GM23338 (cell line): ENCODE data around the gene SETD1A.

Experiments
- CREB1 ChIP-seq: fragments of 250-450 bp; sonication (Bioruptor Pico); IDR thresholded peaks from 2 replicates; pipeline ENCODE4 v1.5.0; 2020; ENCODE audit warnings: low read depth, mild to moderate bottlenecking, moderate library complexity
- ETS1 ChIP-seq: IDR thresholded peaks from 2 replicates; pipeline ENCODE4 v1.6.1; 2016; ENCODE audit warnings: antibody characterized with exemption
- EZH2 ChIP-seq: fragments of 200-600 bp; sonication (generic); IDR thresholded peaks from one replicate; pipeline ENCODE4 v1.8.0; 2017; ENCODE audit warnings: antibody characterized with exemption, mild to moderate bottlenecking, low read depth; ENCODE audit not compliant: unreplicated experiment
- EZH2phosphoT487 ChIP-seq: fragments of 200-600 bp; sonication (generic); IDR thresholded peaks from one replicate; pipeline ENCODE4 v1.8.1; 2018; ENCODE audit warnings: antibody characterized with exemption; ENCODE audit not compliant: unreplicated experiment
- JUNB ChIP-seq: IDR thresholded peaks from one replicate; pipeline ENCODE4 v1.6.1; 2016; ENCODE audit warnings: antibody characterized with exemption; ENCODE audit not compliant: unreplicated experiment
- NANOG ChIP-seq: IDR thresholded peaks from 2 replicates; pipeline ENCODE4 v1.6.1; 2016; ENCODE audit warnings: antibody characterized with exemption, borderline replicate concordance
- POLR2AphosphoS5 ChIP-seq: IDR thresholded peaks from 2 replicates; pipeline ENCODE4 v1.6.1; 2016; ENCODE audit warnings: antibody characterized with exemption, low read depth
- ZNF114 ChIP-seq: fragments of 250-450 bp; sonication (Bioruptor Pico); IDR thresholded peaks from 2 replicates; pipeline ENCODE4 v1.5.0; 2020; ENCODE audit warnings: mild to moderate bottlenecking, moderate library complexity
- TF ChIP-seq, protein P1 (sequence below), 2 experiments: fragments of 200-600 bp in 1 of 2; sonication (generic) in 1 of 2; conservative IDR thresholded peaks; 2 replicates each; pipeline versions ENCODE4 v1.5.1 to v1.6.1; 2016 to 2017; ENCODE audit warnings: antibody characterized with exemption in 2 of 2, low read depth in 2 of 2, mild to moderate bottlenecking in 2 of 2, moderate library complexity in 1 of 2
- TF ChIP-seq, protein P2 (sequence below): IDR thresholded peaks from one replicate; pipeline ENCODE4 v1.6.1; 2018; ENCODE audit warnings: antibody characterized with exemption; ENCODE audit not compliant: unreplicated experiment
- TF ChIP-seq, protein P3 (sequence below): fragments of 250-450 bp; sonication (Bioruptor Pico); IDR thresholded peaks from 2 replicates; pipeline ENCODE4 v1.5.0; 2020; ENCODE audit warnings: mild to moderate bottlenecking, moderate library complexity

GRCh38 chr16:30924076-30924912 is 33.3 kb upstream of the SETD1A start:
- TF ChIP-seq, protein P1, sequence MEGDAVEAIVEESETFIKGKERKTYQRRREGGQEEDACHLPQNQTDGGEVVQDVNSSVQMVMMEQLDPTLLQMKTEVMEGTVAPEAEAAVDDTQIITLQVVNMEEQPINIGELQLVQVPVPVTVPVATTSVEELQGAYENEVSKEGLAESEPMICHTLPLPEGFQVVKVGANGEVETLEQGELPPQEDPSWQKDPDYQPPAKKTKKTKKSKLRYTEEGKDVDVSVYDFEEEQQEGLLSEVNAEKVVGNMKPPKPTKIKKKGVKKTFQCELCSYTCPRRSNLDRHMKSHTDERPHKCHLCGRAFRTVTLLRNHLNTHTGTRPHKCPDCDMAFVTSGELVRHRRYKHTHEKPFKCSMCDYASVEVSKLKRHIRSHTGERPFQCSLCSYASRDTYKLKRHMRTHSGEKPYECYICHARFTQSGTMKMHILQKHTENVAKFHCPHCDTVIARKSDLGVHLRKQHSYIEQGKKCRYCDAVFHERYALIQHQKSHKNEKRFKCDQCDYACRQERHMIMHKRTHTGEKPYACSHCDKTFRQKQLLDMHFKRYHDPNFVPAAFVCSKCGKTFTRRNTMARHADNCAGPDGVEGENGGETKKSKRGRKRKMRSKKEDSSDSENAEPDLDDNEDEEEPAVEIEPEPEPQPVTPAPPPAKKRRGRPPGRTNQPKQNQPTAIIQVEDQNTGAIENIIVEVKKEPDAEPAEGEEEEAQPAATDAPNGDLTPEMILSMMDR (conservative IDR thresholded peaks at IDR 0.05; ENCODE audit: low read depth in 2 of 2), result no peak
- no peak for TF ChIP-seq EZH2
- TF ChIP-seq EZH2phosphoT487, result no peak
- TF ChIP-seq JUNB, result no peak
- peak; percentile 60; the same call in 1 of the 2 replicates for TF ChIP-seq POLR2AphosphoS5
- TF ChIP-seq, protein P2, sequence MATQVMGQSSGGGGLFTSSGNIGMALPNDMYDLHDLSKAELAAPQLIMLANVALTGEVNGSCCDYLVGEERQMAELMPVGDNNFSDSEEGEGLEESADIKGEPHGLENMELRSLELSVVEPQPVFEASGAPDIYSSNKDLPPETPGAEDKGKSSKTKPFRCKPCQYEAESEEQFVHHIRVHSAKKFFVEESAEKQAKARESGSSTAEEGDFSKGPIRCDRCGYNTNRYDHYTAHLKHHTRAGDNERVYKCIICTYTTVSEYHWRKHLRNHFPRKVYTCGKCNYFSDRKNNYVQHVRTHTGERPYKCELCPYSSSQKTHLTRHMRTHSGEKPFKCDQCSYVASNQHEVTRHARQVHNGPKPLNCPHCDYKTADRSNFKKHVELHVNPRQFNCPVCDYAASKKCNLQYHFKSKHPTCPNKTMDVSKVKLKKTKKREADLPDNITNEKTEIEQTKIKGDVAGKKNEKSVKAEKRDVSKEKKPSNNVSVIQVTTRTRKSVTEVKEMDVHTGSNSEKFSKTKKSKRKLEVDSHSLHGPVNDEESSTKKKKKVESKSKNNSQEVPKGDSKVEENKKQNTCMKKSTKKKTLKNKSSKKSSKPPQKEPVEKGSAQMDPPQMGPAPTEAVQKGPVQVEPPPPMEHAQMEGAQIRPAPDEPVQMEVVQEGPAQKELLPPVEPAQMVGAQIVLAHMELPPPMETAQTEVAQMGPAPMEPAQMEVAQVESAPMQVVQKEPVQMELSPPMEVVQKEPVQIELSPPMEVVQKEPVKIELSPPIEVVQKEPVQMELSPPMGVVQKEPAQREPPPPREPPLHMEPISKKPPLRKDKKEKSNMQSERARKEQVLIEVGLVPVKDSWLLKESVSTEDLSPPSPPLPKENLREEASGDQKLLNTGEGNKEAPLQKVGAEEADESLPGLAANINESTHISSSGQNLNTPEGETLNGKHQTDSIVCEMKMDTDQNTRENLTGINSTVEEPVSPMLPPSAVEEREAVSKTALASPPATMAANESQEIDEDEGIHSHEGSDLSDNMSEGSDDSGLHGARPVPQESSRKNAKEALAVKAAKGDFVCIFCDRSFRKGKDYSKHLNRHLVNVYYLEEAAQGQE, result no peak
- TF ChIP-seq CREB1 (CRISPR knock-in tag), result no peak
- TF ChIP-seq ZNF114 (CRISPR knock-in tag), result no peak
- no peak for TF ChIP-seq NANOG
- TF ChIP-seq ETS1, result no peak
- TF ChIP-seq, protein P3, sequence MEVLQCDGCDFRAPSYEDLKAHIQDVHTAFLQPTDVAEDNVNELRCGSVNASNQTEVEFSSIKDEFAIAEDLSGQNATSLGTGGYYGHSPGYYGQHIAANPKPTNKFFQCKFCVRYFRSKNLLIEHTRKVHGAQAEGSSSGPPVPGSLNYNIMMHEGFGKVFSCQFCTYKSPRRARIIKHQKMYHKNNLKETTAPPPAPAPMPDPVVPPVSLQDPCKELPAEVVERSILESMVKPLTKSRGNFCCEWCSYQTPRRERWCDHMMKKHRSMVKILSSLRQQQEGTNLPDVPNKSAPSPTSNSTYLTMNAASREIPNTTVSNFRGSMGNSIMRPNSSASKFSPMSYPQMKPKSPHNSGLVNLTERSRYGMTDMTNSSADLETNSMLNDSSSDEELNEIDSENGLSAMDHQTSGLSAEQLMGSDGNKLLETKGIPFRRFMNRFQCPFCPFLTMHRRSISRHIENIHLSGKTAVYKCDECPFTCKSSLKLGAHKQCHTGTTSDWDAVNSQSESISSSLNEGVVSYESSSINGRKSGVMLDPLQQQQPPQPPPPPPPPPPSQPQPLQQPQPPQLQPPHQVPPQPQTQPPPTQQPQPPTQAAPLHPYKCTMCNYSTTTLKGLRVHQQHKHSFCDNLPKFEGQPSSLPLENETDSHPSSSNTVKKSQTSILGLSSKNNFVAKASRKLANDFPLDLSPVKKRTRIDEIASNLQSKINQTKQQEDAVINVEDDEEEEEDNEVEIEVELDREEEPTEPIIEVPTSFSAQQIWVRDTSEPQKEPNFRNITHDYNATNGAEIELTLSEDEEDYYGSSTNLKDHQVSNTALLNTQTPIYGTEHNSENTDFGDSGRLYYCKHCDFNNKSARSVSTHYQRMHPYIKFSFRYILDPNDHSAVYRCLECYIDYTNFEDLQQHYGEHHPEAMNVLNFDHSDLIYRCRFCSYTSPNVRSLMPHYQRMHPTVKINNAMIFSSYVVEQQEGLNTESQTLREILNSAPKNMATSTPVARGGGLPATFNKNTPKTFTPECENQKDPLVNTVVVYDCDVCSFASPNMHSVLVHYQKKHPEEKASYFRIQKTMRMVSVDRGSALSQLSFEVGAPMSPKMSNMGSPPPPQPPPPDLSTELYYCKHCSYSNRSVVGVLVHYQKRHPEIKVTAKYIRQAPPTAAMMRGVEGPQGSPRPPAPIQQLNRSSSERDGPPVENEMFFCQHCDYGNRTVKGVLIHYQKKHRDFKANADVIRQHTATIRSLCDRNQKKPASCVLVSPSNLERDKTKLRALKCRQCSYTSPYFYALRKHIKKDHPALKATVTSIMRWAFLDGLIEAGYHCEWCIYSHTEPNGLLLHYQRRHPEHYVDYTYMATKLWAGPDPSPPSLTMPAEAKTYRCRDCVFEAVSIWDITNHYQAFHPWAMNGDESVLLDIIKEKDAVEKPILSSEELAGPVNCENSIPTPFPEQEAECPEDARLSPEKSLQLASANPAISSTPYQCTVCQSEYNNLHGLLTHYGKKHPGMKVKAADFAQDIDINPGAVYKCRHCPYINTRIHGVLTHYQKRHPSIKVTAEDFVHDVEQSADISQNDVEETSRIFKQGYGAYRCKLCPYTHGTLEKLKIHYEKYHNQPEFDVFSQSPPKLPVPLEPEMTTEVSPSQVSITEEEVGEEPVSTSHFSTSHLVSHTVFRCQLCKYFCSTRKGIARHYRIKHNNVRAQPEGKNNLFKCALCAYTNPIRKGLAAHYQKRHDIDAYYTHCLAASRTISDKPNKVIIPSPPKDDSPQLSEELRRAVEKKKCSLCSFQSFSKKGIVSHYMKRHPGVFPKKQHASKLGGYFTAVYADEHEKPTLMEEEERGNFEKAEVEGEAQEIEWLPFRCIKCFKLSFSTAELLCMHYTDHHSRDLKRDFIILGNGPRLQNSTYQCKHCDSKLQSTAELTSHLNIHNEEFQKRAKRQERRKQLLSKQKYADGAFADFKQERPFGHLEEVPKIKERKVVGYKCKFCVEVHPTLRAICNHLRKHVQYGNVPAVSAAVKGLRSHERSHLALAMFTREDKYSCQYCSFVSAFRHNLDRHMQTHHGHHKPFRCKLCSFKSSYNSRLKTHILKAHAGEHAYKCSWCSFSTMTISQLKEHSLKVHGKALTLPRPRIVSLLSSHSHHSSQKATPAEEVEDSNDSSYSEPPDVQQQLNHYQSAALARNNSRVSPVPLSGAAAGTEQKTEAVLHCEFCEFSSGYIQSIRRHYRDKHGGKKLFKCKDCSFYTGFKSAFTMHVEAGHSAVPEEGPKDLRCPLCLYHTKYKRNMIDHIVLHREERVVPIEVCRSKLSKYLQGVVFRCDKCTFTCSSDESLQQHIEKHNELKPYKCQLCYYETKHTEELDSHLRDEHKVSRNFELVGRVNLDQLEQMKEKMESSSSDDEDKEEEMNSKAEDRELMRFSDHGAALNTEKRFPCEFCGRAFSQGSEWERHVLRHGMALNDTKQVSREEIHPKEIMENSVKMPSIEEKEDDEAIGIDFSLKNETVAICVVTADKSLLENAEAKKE (CRISPR knock-in tag), result no peak
